A549 (cell line): ENCODE data around the gene LRRC37A3.

Experiments used
- CTCF ChIP-seq: fragments of >200 bp; sonication (Bioruptor Twin); formaldehyde crosslinking; IDR thresholded peaks from 3 replicates; pipeline ENCODE4 v1.5.1; 2016
- E2F6 ChIP-seq: IDR thresholded peaks from 2 replicates; pipeline ENCODE4 v1.6.1; 2012; ENCODE audit warnings: low read depth, borderline replicate concordance
- RAD21 ChIP-seq, 2 experiments: fragments of >200 bp in 1 of 2; sonication (Bioruptor Twin) in 1 of 2; formaldehyde crosslinking in 1 of 2; IDR thresholded peaks in 1 of 2; conservative IDR thresholded peaks in 1 of 2; 2 replicates in 1 of 2; 3 replicates in 1 of 2; pipeline ENCODE4 v1.6.1; 2012 to 2018; ENCODE audit warnings: inconsistent platforms in 1 of 2

GRCh38 chr17:64947152-64947551 lies 27.9 kb upstream of the LRRC37A3 start:
- no peak for TF ChIP-seq E2F6
- no peak for TF ChIP-seq CTCF
- no peak for TF ChIP-seq RAD21 (conservative IDR thresholded peaks at IDR 0.05 in 1 of 2, IDR thresholded peaks at IDR 0.05 in 1 of 2)
